ENCODE data around the gene MRFAP1L1. TPM values are rescaled to one million over a fixed set of nuclear protein-coding genes. Genes with fewer than 3 reads are reported as not detected.

The MRFAP1L1 gene
- total RNA-seq, 2 experiments from 2014 or later = 26.6 to 27.0 TPM

DNA sequence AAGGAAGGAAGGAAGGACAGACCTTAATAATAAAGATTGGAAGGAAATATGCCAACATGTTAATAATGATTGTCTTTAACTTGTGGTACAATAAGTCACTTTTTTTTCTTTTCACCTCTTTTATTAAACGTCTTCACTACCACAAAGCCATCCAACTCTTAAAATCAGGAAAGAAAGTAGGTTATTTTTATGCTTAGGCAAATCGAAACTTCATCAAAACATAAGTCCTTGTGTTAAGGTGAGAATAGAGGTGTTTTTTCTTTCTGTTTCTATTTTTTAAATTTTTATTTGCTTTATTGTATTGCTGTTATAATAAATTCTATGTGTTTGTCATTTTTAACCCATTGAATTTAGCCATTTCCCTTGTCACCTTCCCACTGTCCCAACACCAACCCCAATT lies 32.8 kb upstream of the MRFAP1L1 start:
- CTCF ChIA-PET = no interaction called here
- POLR2A ChIA-PET = no interaction called here
- ATAC-seq (ENCODE audit: poor library complexity) = no peak
- no peaks in the 10 kb centered on the region for H3K36me3 Mint-ChIP-seq (ENCODE audit: low read depth)
- TF ChIP-seq, protein P1, sequence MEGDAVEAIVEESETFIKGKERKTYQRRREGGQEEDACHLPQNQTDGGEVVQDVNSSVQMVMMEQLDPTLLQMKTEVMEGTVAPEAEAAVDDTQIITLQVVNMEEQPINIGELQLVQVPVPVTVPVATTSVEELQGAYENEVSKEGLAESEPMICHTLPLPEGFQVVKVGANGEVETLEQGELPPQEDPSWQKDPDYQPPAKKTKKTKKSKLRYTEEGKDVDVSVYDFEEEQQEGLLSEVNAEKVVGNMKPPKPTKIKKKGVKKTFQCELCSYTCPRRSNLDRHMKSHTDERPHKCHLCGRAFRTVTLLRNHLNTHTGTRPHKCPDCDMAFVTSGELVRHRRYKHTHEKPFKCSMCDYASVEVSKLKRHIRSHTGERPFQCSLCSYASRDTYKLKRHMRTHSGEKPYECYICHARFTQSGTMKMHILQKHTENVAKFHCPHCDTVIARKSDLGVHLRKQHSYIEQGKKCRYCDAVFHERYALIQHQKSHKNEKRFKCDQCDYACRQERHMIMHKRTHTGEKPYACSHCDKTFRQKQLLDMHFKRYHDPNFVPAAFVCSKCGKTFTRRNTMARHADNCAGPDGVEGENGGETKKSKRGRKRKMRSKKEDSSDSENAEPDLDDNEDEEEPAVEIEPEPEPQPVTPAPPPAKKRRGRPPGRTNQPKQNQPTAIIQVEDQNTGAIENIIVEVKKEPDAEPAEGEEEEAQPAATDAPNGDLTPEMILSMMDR (IDR thresholded peaks at IDR 0.05) = no peak
- H3K36me3 ChIP-seq (ENCODE audit: insufficient read depth, low read length) = no peaks in the 10 kb centered on the region
- H3K4me1 ChIP-seq (ENCODE audit: insufficient read depth, low read length) = no peaks in the 10 kb centered on the region
- H3K27ac Mint-ChIP-seq = no peak overlapping the region
- DNase-seq = no peak
- no peak overlapping the region for H3K27ac ChIP-seq (ENCODE audit: low read depth in 1 of 2, low read length in 2 of 2)
- H3K4me3 ChIP-seq (ENCODE audit: low read length) = no peak overlapping the region
- no peaks in the 10 kb centered on the region for H3K4me1 Mint-ChIP-seq (ENCODE audit: low read depth)
- H3K9me3 Mint-ChIP-seq = peaks cover 3% of the 10 kb centered on the region
- no peaks in the 10 kb centered on the region for H3K27me3 Mint-ChIP-seq
- peaks cover 0 to 4% of the 10 kb centered on the region in 2 experiments for H3K9me3 ChIP-seq (ENCODE audit: control insufficient read depth in 1 of 2, insufficient read depth in 1 of 2, low read length in 2 of 2)
- H3K27me3 ChIP-seq (ENCODE audit: control insufficient read depth in 1 of 2, insufficient read depth in 2 of 2, low read length in 2 of 2) = no peaks in the 10 kb centered on the region
- H3K4me3 Mint-ChIP-seq = no peak overlapping the region
- intact Hi-C loops (cut with DNase I, micrococcal nuclease) = no loop called here

DNA sequence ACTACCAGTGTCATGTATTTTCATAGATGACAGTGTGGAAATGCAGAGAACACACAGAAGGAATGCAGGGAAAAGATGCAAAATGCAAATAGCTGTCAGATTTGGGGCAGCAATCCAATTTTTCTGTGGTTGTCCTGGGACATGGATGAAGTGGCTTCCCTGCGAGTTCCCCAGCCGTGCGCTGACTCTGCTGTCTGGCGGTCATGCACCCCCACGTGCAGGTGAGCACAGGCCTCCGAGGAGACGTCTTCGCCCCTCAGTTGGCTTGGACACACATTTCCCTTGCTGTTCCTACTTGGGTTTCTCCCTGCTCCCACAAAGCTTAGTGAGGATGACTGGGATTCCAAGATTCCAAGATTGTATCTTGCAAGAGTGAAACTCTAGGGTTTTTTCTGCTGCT lies 30.7 kb upstream of the MRFAP1L1 start:
- no peaks in the 10 kb centered on the region for H3K4me1 Mint-ChIP-seq (ENCODE audit: low read depth)
- Histone ChIP-seq H3K27me3 (ENCODE audit: control insufficient read depth in 1 of 2, insufficient read depth in 2 of 2, low read length in 2 of 2) (no peaks in the 10 kb centered on the region), H3K36me3 (ENCODE audit: insufficient read depth, low read length) (no peaks in the 10 kb centered on the region), H3K27ac (ENCODE audit: low read depth in 1 of 2, low read length in 2 of 2) (no peak overlapping the region), H3K4me3 (ENCODE audit: low read length) (no peak overlapping the region), H3K4me1 (ENCODE audit: insufficient read depth, low read length) (no peaks in the 10 kb centered on the region), H3K9me3 (ENCODE audit: control insufficient read depth in 1 of 2, insufficient read depth in 1 of 2, low read length in 2 of 2) (peaks cover 0 to 4% of the 10 kb centered on the region in 2 experiments)
- intact Hi-C loops (cut with DNase I, micrococcal nuclease) = no loop called here
- ATAC-seq (ENCODE audit: poor library complexity) = no peak
- TF ChIP-seq, protein P1 (IDR thresholded peaks at IDR 0.05) = no peak
- H3K9me3 Mint-ChIP-seq = peaks cover 3% of the 10 kb centered on the region
- CTCF ChIA-PET = no interaction called here
- DNase-seq = no peak
- no peak overlapping the region for H3K4me3 Mint-ChIP-seq
- H3K27me3 Mint-ChIP-seq = no peaks in the 10 kb centered on the region
- H3K36me3 Mint-ChIP-seq (ENCODE audit: low read depth) = no peaks in the 10 kb centered on the region
- POLR2A ChIA-PET = interaction anchor here (0.6 kb wide), 1 partner anchor 166 kb away, joined by 3 read pairs; the partner anchor contains the start of gene MAN2B2
- H3K27ac Mint-ChIP-seq = no peak overlapping the region

DNA sequence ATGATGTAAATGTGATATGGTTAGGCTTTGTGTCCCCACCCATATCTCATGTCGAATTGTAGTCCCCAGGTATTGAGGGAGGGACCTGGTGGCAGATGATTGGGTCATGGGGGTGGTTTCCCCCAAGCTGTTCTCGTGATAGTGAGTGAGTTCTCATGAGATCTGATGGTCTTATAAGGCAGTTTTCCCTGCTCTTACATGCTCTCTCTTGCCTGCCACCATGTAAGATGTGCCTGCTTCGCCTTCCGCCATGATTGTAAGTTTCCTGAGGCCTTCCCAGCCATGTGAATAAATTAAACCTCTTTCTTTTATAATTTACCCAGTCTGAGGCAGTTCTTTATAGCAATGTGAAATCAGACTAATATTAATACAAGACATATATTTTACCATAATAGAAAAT lies 30.3 kb upstream of the MRFAP1L1 start:
- Histone ChIP-seq H3K36me3 (ENCODE audit: insufficient read depth, low read length) (no peaks in the 10 kb centered on the region), H3K4me1 (ENCODE audit: insufficient read depth, low read length) (no peaks in the 10 kb centered on the region), H3K27ac (ENCODE audit: low read depth in 1 of 2, low read length in 2 of 2) (no peak overlapping the region), H3K9me3 (ENCODE audit: control insufficient read depth in 1 of 2, insufficient read depth in 1 of 2, low read length in 2 of 2) (peaks cover 0 to 4% of the 10 kb centered on the region in 2 experiments), H3K27me3 (ENCODE audit: control insufficient read depth in 1 of 2, insufficient read depth in 2 of 2, low read length in 2 of 2) (no peaks in the 10 kb centered on the region), H3K4me3 (ENCODE audit: low read length) (no peak overlapping the region)
- intact Hi-C loops (cut with DNase I, micrococcal nuclease) = no loop called here
- DNase-seq (no peak), ATAC-seq (ENCODE audit: poor library complexity) (no peak)
- H3K36me3 Mint-ChIP-seq (ENCODE audit: low read depth) = no peaks in the 10 kb centered on the region
- TF ChIP-seq, protein P1 (IDR thresholded peaks at IDR 0.05) = no peak
- ChIA-PET POLR2A (no interaction called here), CTCF (no interaction called here)
- no peak overlapping the region for H3K27ac Mint-ChIP-seq
- no peak overlapping the region for H3K4me3 Mint-ChIP-seq
- peaks cover 3% of the 10 kb centered on the region for H3K9me3 Mint-ChIP-seq
- H3K4me1 Mint-ChIP-seq (ENCODE audit: low read depth) = no peaks in the 10 kb centered on the region
- no peaks in the 10 kb centered on the region for H3K27me3 Mint-ChIP-seq

Measured in CD4-positive, alpha-beta T cell (primary cell).